NT2/D1 (cell line): Measurements from ENCODE around the gene PAX4.

ENCODE experiments used
- DNase-seq: peaks from one replicate; pipeline ENCODE4 v3.0.0-alpha.2; 2011; ENCODE audit warnings: low read depth, low spot score
- H3K27me3 ChIP-seq: 2 replicates; pipeline ENCODE4 v1.6.0; 2011; ENCODE audit warnings: mild to moderate bottlenecking; ENCODE audit not compliant: insufficient read length, insufficient read depth
- H3K36me3 ChIP-seq: 2 replicates; pipeline ENCODE4 v1.6.1; 2011; ENCODE audit warnings: mild to moderate bottlenecking, low read length, mixed read lengths; ENCODE audit not compliant: insufficient read depth, insufficient read length
- H3K4me1 ChIP-seq: 2 replicates; pipeline ENCODE4 v1.5.1; 2011; ENCODE audit not compliant: insufficient read depth, insufficient read length
- H3K4me3 ChIP-seq: 2 replicates; pipeline ENCODE4 v1.5.1; 2011; ENCODE audit warnings: low read depth; ENCODE audit not compliant: insufficient read length
- H3K9ac ChIP-seq: 2 replicates; pipeline ENCODE4 v1.6.0; 2011; ENCODE audit warnings: low read depth; ENCODE audit not compliant: insufficient read length
- H3K9me3 ChIP-seq: 2 replicates; pipeline ENCODE4 v1.5.1; 2011; ENCODE audit warnings: mild to moderate bottlenecking, low read length; ENCODE audit not compliant: insufficient read depth
- SUZ12 ChIP-seq: IDR thresholded peaks from 2 replicates; pipeline ENCODE4 v1.6.1; 2011; ENCODE audit not compliant: insufficient read length, insufficient read depth; ENCODE audit errors: extremely low read depth
- YY1 ChIP-seq: IDR thresholded peaks from 2 replicates; pipeline ENCODE4 v1.6.1; 2011; ENCODE audit not compliant: insufficient read length, insufficient read depth
- ZNF274 ChIP-seq: IDR thresholded peaks from 2 replicates; pipeline ENCODE4 v1.6.1; 2011; ENCODE audit warnings: mild to moderate bottlenecking, low read depth, low read length

Gene PAX4

DNA sequence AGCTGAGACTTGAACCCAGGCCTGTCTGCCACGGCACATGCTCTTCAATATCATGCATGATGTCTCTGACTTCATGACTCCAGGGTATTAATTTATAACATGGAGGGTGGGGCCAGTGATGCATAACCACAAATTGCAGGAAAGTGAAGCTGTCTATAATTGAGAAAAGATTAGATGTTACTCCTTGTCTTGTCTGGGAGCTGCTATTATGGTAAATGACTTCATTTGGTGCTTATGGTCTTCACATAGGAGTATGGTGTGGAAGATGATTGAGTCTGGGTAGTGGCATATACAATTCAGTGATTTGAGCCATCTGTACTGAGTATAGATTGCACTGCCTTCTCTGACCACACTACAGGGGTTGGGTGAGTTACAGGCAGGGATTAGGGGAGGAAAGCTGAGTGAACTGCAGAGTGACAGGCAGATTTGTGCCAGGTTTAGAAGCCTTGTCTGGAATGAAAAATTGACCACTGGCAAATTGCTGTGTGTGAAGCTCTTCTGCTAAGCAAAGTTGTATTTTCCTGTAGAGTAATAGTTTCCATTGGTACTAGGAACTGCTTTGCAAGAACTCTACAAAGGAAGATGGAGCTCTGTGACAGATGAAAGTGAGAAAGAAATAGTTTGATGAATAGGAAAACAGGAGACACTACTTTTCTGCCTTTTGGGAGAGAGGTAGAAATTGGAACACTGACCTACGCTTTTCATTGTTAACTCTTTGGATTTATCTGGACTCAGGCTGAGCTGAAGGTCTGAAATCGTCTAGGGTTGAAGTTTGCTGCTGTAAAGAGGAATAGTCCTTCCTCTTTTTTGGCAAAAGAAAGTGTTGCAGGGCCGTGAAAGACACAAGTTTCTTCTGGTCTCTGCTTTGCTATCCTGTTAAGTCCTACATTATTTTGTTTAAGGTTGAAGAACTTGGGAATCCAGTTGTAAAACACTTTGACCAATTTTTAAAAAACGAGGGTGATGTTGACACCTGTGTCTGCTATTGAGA is 36.8 kb upstream of the PAX4 start:
- peaks cover 47% of the 10 kb centered on the region for H3K36me3 ChIP-seq

DNA sequence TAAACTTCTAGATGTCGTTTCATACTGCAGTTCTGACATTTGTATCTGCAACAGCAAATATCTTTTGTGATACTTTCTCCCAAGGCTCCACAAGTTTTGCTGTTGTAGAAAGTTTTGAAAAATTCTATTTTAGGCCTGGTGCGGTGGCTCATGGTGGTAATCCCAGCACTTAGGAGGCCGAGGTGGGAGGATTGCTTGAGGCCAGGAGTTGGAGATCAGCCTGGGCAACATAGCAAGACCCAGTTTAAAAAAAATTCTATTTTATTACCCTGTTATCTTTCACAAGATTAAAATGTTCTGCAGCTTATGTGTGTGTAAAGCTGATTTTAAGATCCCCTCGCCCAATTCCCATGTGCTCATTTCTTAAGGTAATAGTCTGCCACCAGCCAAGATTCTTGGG is 35.5 kb upstream of the PAX4 start:
- Histone ChIP-seq H3K4me3 (peak overlapping the region; percentile 97), H3K4me1 (no peaks in the 10 kb centered on the region), H3K27me3 (no peaks in the 10 kb centered on the region), H3K36me3 (peaks cover 35% of the 10 kb centered on the region), H3K9me3 (no peaks in the 10 kb centered on the region), H3K9ac (peak overlapping the region; percentile 96)
- TF ChIP-seq ZNF274 (no peak), YY1 (no peak), SUZ12 (no peak)
- DNase-seq: no peak

More for the DNA sequence above, 36.8 kb upstream of the PAX4 start:
- H3K9ac ChIP-seq: peak overlapping the region; percentile 16
- TF ChIP-seq ZNF274 (no peak), SUZ12 (no peak), YY1 (no peak)
- H3K9me3 ChIP-seq: no peaks in the 10 kb centered on the region
- no peak for DNase-seq
- H3K4me1 ChIP-seq: no peaks in the 10 kb centered on the region
- no peak overlapping the region for H3K4me3 ChIP-seq
- no peaks in the 10 kb centered on the region for H3K27me3 ChIP-seq

DNA sequence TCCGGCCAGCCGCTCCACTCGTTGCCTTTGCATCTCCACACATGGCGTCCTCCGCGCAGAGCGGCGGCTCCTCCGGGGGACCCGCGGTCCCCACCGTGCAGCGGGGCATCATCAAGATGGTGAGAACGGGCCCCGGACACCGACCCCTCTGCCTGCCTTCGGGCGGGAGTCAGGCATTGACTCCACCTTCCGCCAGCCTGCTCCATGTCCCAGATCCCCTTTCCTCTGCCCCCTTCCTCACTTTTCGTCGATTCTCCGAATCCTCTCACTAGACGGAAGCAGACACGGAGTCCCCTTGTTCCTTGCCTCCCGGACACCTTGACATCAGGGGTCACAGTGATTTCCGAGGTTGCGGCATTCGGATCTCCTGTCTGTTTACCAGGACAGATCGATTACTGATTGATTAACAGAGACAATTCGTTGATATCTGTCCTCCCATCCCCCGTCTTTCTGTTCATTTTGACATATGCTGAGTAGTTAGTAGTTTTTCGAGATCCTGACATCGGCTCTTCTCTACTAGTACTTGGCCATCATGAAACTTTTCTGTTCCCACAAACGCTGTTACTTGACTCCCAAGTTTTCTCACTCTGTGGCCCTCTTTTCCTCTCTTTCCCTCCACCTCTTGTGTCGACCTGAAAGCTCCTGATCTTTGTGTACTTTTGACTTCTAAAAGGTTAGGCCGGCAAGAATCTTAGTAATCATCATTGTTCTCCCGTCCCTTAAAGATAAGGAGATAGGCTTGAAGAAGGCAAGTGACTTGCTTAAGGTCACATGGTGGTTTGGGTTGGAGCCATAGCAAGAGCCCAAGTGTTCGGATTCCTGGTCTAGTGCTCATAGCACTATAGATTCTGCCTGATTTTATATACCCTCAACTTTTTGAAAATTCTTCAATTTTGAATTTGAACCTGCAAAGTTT is 34.6 kb upstream of the PAX4 start:
- H3K4me1 ChIP-seq: no peaks in the 10 kb centered on the region
- peak overlapping the region; percentile 97 for H3K4me3 ChIP-seq
- no peak for DNase-seq
- TF ChIP-seq SUZ12 (no peak), ZNF274 (no peak), YY1 (no peak)
- peak overlapping the region; percentile 96 for H3K9ac ChIP-seq
- no peaks in the 10 kb centered on the region for H3K27me3 ChIP-seq
- H3K9me3 ChIP-seq: no peaks in the 10 kb centered on the region
- H3K36me3 ChIP-seq: peaks cover 32% of the 10 kb centered on the region

DNA sequence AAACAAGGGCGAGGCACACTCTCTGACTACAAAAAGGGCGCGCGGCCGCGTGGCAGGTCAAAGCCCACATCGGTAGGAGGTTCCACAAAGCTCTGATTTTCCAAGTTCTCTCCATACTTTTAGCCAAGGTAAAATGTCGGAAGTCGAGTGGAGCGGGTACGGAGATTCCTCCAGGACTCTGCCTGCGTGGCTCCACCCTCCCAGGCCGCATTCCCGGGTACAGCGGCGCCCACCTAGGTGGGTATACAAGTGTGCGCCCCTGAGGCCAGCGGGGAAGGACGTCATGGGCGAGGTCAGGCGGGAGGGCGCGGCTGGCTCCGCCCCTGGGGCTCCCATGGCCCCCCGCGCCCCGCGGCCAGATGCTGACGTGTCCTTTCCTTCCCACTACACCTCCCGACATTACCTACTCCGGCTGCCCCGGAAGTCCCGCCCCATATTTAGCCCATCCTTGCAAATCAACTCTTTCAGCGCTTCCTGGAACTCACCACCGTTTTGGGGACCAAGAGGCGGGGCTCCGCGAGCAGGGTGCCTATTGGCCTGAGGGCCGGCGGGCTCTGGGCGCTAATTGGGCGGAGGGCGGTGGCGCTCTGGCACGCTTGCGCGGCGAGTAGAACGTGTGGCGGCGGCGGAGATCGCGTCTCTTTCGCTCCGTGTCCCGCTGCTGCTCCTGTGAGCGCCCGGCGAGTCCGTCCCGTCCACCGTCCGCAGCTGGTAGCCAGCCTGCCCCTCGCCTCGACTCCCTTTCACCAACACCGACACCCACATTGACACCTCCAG is 33.8 kb upstream of the PAX4 start, which contains the start of gene SND1:
SND1 (plus strand) TSS at position 639 of the 777 bp plus-strand sequence. CDS start 180 bp downstream, outside the sequence.
- Histone ChIP-seq H3K9me3 (no peaks in the 10 kb centered on the region), H3K9ac (peak within 1 kb of the TSS; percentile 96), H3K36me3 (peaks cover 24% of the 10 kb centered on the region), H3K4me3 (peak within 1 kb of the TSS; percentile 97), H3K27me3 (no peaks in the 10 kb centered on the region), H3K4me1 (no peaks in the 10 kb centered on the region)
- TF ChIP-seq ZNF274 (no peak), YY1 (no peak), SUZ12 (no peak)
- peak; percentile 98 for DNase-seq

DNA sequence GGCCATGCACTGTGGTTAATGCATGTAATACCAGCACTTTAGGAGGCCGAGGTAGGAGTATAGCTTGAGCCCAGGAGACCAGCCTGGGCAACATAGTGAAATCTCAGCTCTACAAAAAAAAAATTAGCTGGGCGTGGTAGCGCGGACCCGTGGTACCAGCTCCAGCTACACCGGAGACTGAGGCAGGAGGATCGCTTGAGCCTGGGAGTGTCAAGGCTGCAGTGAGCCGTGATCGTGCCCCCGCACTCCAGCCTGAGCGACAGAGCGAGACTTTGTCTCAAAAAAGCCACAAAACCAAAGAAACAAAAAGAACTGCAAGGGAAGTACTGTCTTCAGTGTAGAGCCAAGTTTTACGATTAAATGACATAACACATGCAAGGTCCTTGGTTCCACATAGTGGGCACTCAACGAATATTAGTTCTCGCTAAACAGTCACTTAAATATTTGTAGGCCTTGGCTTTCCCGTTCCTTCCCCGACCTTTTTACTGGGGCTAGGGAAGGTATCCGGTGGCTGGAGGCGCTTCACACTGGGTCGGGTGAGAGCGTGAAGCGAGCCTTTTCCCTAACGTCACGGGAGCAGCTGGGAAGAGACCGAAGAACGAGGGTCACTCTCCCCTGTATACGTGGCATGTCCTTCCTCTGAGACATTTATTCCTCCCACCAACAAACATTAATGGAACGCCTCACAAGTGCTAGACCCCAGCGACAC is 33.1 kb upstream of the PAX4 start:
- no peaks in the 10 kb centered on the region for H3K27me3 ChIP-seq
- no peaks in the 10 kb centered on the region for H3K4me1 ChIP-seq
- H3K9ac ChIP-seq: peak overlapping the region; percentile 92
- TF ChIP-seq SUZ12: no peak
- TF ChIP-seq YY1: no peak
- no peak for TF ChIP-seq ZNF274
- peaks cover 19% of the 10 kb centered on the region for H3K36me3 ChIP-seq
- H3K4me3 ChIP-seq: peak overlapping the region; percentile 97
- no peak for DNase-seq
- H3K9me3 ChIP-seq: no peaks in the 10 kb centered on the region

DNA sequence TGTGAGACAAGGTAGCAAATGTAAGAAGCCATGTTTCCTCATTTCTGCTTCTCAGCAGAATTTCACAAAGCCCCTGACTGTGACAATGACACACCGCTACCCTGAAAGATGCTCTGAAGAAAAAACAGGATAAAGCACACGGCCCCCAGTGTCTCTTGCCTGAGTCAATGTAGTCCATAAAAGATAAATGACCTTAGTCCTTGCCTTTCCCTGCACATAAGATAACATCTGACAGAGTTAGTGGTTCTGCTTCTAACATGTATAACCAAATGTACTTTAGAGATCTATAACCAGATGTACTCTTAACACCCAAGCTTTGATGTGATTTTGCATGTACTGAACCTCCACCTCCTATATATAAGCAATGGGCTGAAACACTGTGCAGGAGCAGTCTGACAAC is 31.0 kb upstream of the PAX4 start:
- Histone ChIP-seq H3K9ac (no peak overlapping the region), H3K4me3 (no peak overlapping the region), H3K4me1 (no peaks in the 10 kb centered on the region), H3K27me3 (no peaks in the 10 kb centered on the region), H3K9me3 (no peaks in the 10 kb centered on the region), H3K36me3 (peaks cover 5% of the 10 kb centered on the region)
- no peak for DNase-seq
- TF ChIP-seq YY1: no peak
- no peak for TF ChIP-seq ZNF274
- no peak for TF ChIP-seq SUZ12
